Hepatocyte (in vitro differentiated cells): ENCODE results near the gene TECTB. TPM values are rescaled to one million over a fixed set of nuclear protein-coding genes. Genes with fewer than 3 reads are reported as not detected.

Experiments used
- DNase-seq: peaks from one replicate; pipeline ENCODE4 v3.0.0-alpha.2; 2016; ENCODE audit warnings: low spot score
- H2AFZ ChIP-seq: fragments of 200-600 bp; sonication (generic); 2 replicates; pipeline ENCODE4 v1.6.0; 2016; ENCODE audit warnings: antibody characterized with exemption, mild to moderate bottlenecking
- H3K27ac ChIP-seq: fragments of 200-600 bp; sonication (generic); 2 replicates; pipeline ENCODE4 v1.5.1; 2016; ENCODE audit warnings: mild to moderate bottlenecking
- H3K27me3 ChIP-seq: fragments of 200-600 bp; sonication (generic); 2 replicates; pipeline ENCODE4 v1.6.1; 2016
- H3K36me3 ChIP-seq: fragments of 200-600 bp; sonication (generic); replicated peaks from 2 replicates; pipeline ENCODE4 v1.5.1; 2016; ENCODE audit warnings: low read depth; ENCODE audit not compliant: insufficient read depth
- H3K4me1 ChIP-seq: fragments of 200-600 bp; sonication (generic); 2 replicates; pipeline ENCODE4 v1.5.1; 2016; ENCODE audit warnings: mild to moderate bottlenecking, moderate library complexity; ENCODE audit not compliant: insufficient read depth
- H3K4me2 ChIP-seq: fragments of 200-600 bp; sonication (generic); 2 replicates; pipeline ENCODE4 v1.6.0; 2016
- H3K4me3 ChIP-seq: fragments of 200-600 bp; sonication (generic); 2 replicates; pipeline ENCODE4 v1.5.1; 2016; ENCODE audit warnings: mild to moderate bottlenecking
- H3K79me2 ChIP-seq: fragments of 200-600 bp; sonication (generic); 2 replicates; pipeline ENCODE4 v1.6.0; 2017; ENCODE audit warnings: mild to moderate bottlenecking
- H3K9me2 ChIP-seq: fragments of 200-600 bp; sonication (generic); replicated peaks from 2 replicates; pipeline ENCODE4 v1.6.0; 2017; ENCODE audit warnings: mild to moderate bottlenecking; ENCODE audit not compliant: insufficient read depth
- H3K9me3 ChIP-seq: fragments of 200-600 bp; sonication (generic); 2 replicates; pipeline ENCODE4 v1.5.1; 2016; ENCODE audit warnings: low read depth, mild to moderate bottlenecking
- H4K20me1 ChIP-seq: fragments of 200-600 bp; sonication (generic); 2 replicates; pipeline ENCODE4 v1.6.0; 2016; ENCODE audit warnings: mild to moderate bottlenecking; ENCODE audit not compliant: insufficient read depth, poor library complexity, severe bottlenecking
- CTCF ChIP-seq: fragments of 200-600 bp; sonication (generic); IDR thresholded peaks from 2 replicates; pipeline ENCODE4 v1.5.1; 2016; ENCODE audit warnings: antibody characterized with exemption, mild to moderate bottlenecking; ENCODE audit not compliant: poor library complexity
- EZH2 ChIP-seq: fragments of 200-600 bp; sonication (generic); IDR thresholded peaks from 2 replicates; pipeline ENCODE4 v1.6.1; 2016; ENCODE audit warnings: antibody characterized with exemption, mild to moderate bottlenecking, borderline replicate concordance
- EZH2phosphoT487 ChIP-seq: fragments of 200-600 bp; sonication (generic); IDR thresholded peaks from one replicate; pipeline ENCODE4 v1.6.1; 2018; ENCODE audit warnings: antibody characterized with exemption, mild to moderate bottlenecking, low read depth, moderate library complexity; ENCODE audit not compliant: unreplicated experiment, severe bottlenecking
- WGBS: methylation state at CpG from one replicate; pipeline ENCODE4 v1.1.6; 2016; ENCODE audit warnings: low lambda C conversion rate; ENCODE audit errors: missing lambda C conversion rate; 5-methylcytosine and 5-hydroxymethylcytosine counted together
- polyA plus RNA-seq: library from polyadenylated mRNA; unstranded; fragments of >200 nt; fragmentation: Nextera tagmentation; extraction: Ambion mirVana; gene quantifications from 2 replicates; pipeline ENCODE4 v1.2.1, GENCODE V29; 2016
- total RNA-seq: library from RNA; depleted of rRNA; stranded (reverse); fragments of >200 nt; gene quantifications from 2 replicates; pipeline ENCODE4 v1.2.3, GENCODE V29; 2014

Gene TECTB
- total and polyA plus RNA-seq, 2 experiments from 2014 or later, result 0.10 TPM; not detected in 1

- no peak for DNase-seq
- no peaks in the 10 kb centered on the region for H4K20me1 ChIP-seq
- no peak overlapping the region for H3K4me2 ChIP-seq
Measured at GRCh38 chr10:112332509-112333228, 49.5 kb downstream of the TECTB start.

GRCh38 chr10:112333452-112333851, 50.3 kb downstream of the TECTB start:
- DNase-seq, result peak; percentile 26
- peak overlapping the region; percentile 94 for H3K27ac ChIP-seq

More at GRCh38 chr10:112332509-112333228, 49.5 kb downstream of the TECTB start:
- Histone ChIP-seq H2AFZ (no peak overlapping the region), H3K9me3 (no peaks in the 10 kb centered on the region), H3K36me3 (no peaks in the 10 kb centered on the region), H3K4me3 (no peak overlapping the region), H3K79me2 (no peaks in the 10 kb centered on the region), H3K4me1 (peaks cover 37% of the 10 kb centered on the region), H3K27ac (peak overlapping the region; percentile 69), H3K9me2 (no peaks in the 10 kb centered on the region), H3K27me3 (no peaks in the 10 kb centered on the region)
- 76% methylated on average over 5 of the region's 5 CpGs for WGBS
- TF ChIP-seq CTCF (no peak), EZH2phosphoT487 (no peak), EZH2 (no peak)

DNA sequence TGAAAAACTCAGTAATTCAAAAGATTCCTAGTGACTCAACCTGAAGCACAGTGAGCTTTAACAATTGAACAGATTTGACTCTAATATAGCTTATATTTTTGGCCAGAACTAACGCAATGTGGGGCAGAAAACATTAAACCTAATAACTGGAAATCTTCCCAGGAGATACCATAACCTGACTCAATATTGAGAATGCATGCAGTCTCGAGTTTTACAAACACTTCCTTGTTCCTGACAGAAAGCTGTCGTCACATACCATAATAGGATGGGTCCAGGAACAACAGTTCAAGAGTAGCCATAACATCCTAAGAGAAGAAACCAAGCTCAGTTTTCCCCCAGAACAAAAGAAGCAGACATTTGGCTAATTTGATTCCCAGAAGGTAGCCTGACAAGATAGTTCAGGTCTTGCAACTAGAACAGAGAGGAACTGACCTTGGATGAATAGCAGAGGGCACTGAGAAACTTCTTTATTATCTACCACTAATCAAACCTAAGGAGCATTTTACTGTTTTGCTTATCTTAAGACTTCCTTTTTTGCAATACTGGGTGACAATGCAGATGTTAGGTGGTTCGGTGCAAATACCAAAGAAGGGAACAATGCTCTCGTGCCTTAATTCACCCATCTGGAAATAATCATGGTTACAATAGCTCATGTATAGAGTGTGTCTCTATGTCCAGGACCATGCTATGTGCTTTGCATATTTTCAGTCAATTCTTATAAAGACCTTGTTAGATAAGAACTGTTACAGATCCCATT, 52.1 kb downstream of the TECTB start:
- H3K4me1 ChIP-seq, result peaks cover 33% of the 10 kb centered on the region
- H3K9me2 ChIP-seq, result no peaks in the 10 kb centered on the region
- H3K4me2 ChIP-seq, result peak overlapping the region; percentile 24
- DNase-seq, result no peak
- 50% methylated on average over 5 of the region's 5 CpGs for WGBS
- no peaks in the 10 kb centered on the region for H3K36me3 ChIP-seq
- H3K4me3 ChIP-seq, result no peak overlapping the region
- no peaks in the 10 kb centered on the region for H3K9me3 ChIP-seq
- H3K27me3 ChIP-seq, result no peaks in the 10 kb centered on the region
- peak overlapping the region; percentile 94 for H3K27ac ChIP-seq
- TF ChIP-seq EZH2phosphoT487 (no peak), CTCF (no peak), EZH2 (no peak)
- H3K79me2 ChIP-seq, result no peaks in the 10 kb centered on the region
- no peaks in the 10 kb centered on the region for H4K20me1 ChIP-seq
- H2AFZ ChIP-seq, result no peak overlapping the region

More at GRCh38 chr10:112333452-112333851, 50.3 kb downstream of the TECTB start:
- TF ChIP-seq EZH2 (no peak), CTCF (no peak), EZH2phosphoT487 (no peak)
- H3K9me2 ChIP-seq, result no peaks in the 10 kb centered on the region
- no peaks in the 10 kb centered on the region for H3K36me3 ChIP-seq
- H3K79me2 ChIP-seq, result no peaks in the 10 kb centered on the region
- H4K20me1 ChIP-seq, result no peaks in the 10 kb centered on the region
- no peak overlapping the region for H2AFZ ChIP-seq
- no peak overlapping the region for H3K4me2 ChIP-seq
- WGBS, result 72% methylated on average over 4 of the region's 4 CpGs
- H3K27me3 ChIP-seq, result no peaks in the 10 kb centered on the region
- no peaks in the 10 kb centered on the region for H3K9me3 ChIP-seq
- no peak overlapping the region for H3K4me3 ChIP-seq
- peaks cover 37% of the 10 kb centered on the region for H3K4me1 ChIP-seq
